GM21528 (cell line): ENCODE measurements around the gene S1PR3.

Source experiments
- ATAC-seq: cut with Tn5 transposase; IDR thresholded peaks from one replicate; pipeline ENCODE4 v1.9.1; 2021; ENCODE audit warnings: mild to moderate bottlenecking, moderate library complexity; ENCODE audit not compliant: unreplicated experiment, low FRiP score

S1PR3 gene

GRCh38 chr9:88966894-88967676 lies 24.2 kb upstream of the S1PR3 start:
- no peak for ATAC-seq

GRCh38 chr9:88968799-88969198 lies 22.5 kb upstream of the S1PR3 start:
- ATAC-seq = no peak

DNA sequence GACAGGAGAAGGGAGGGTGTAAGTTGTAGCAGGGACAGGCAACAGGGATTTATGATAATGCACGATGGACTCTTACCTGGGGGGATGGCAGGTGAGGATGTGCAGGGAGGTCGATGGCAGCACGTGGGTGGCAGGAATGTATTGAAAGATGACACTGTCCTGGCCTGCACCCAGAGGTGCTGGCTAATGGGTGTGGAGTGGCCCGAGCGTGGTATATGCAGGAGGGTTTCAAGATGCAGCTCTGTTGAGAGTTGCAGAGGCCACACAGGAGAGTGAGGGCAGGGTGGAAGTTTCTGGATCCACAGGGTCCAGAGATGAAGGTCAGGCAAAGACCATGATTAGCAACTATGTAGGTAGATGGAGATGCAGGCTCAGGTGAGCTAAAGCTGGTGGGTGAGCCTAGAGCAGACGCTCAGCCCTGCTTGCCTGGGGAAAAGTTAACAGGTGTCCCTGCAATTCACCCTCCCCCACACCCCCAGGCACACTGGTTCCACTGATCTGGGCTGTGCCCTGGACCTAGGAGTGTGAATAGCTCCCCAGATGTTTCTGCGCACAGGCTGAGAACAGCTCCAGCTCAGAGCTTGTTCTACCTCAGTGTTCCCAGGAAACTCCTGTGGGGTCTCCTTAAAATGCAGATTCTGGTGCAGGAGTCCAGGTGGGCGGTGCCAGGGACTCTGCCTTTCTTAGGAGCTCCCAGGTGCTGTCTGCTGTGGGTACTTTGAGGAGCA lies 21.5 kb upstream of the S1PR3 start:
- no peak for ATAC-seq

GRCh38 chr9:88971131-88971960 lies 19.9 kb upstream of the S1PR3 start:
- ATAC-seq = no peak

DNA sequence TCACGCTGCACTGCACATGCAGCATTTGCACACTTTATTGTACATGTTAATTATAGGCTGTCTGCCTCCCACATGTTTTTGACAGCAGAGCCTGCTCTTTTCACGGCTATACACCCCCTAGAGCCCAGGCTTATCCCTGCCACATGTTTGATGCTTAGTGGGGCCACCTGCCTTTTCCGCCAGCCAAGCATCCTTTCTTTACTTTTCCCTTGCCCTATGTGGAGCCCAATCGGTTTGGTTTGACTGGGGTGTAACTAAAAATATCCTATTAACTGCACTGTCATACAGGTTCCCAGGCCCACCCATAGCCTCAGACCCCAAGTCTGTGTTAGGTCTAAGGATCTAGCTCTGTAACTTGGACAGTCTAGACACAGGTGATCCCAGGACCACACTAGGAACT lies 18.9 kb upstream of the S1PR3 start:
- ATAC-seq = no peak

DNA sequence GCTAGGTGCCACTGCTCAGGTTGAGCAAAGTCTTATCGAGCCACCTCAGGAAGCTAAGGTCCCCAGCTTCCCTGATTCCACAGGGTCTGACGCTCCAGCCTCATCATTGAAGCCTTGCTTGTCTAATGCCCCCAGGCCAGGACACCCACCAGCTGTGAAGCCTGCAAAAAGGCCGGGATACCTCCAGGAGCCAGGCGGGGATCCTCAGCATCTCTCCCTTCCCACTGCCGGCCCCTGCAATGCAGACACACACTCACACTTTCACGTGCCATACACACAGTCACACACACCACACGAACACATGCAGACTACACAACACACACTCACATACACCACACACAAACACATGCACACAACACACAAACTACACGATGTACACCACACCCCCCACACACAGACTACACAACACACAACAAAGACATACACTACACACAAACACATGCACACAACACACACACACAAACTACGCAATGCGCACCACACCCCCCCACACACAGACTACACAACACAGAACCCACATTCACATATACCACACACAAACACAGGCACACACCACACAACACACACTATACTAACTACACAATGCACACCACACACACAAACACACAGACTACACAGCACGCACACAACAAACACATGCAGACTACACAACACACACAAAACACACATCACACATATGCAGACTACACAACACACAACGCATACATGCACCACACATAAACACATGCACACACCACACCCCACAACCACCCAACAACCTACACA lies 17.8 kb upstream of the S1PR3 start:
- no peak for ATAC-seq

DNA sequence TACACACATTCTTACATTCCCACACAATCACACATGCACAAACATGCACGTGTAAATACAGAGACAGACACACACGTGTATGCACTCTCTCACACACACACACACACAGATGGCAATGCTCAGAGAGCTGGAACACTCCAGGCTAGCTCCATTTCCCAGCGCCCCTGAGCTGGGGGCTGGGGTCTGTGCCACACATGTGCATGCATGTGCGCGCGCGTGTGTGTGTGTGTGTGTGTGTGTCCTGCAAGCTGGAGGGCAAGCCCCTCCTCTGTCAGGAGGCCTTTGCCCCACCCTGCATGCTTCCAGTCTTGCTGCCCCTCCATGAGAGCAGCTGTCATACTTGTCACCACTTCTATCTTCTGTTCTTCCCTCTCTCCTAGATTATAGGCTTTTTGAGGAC lies 16.6 kb upstream of the S1PR3 start:
- ATAC-seq = no peak

- no peak for ATAC-seq
Measured at GRCh38 chr9:88975966-88976889, 15.0 kb upstream of the S1PR3 start.

GRCh38 chr9:88976890-88977257 lies 14.4 kb upstream of the S1PR3 start:
- ATAC-seq = no peak

DNA sequence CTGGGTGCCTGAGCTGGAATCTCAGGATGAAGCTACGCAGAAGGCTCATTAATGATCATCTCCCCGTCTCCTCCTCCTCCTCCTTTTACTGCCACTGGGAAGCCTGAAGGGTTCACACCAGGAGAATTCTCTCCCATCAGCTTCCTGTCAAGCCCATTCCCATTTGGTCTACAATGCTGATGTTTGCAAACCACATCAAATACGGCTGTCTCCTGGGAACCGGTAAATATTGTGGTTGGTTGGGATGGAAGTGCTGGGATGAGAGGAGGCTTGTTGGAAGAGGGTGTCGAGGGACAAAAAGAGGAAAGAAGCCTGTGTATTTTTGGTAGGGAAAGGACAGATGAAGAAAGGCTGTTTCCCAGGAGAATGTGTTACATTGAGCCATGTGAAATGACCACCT lies 13.2 kb upstream of the S1PR3 start:
- ATAC-seq = no peak

DNA sequence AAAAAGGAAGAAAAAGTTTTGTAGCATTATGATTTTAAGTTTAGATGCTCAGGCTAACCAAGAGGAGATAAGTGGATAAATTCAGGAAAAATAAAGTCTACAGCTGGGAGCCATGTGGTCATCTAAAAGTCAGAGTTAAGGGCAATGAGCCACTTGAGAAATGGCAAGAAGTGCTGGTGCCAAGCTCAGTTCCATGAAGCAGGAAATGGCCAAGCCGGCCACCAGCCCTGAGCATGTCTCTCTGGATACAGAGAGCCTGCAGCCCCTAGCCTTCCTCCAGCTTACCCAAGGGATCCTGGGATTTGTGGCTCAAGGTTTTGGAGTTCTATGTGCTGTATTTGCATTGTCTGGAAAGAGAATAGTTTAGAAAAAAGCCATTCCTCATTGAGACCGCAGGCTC lies 12.2 kb upstream of the S1PR3 start:
- no peak for ATAC-seq

DNA sequence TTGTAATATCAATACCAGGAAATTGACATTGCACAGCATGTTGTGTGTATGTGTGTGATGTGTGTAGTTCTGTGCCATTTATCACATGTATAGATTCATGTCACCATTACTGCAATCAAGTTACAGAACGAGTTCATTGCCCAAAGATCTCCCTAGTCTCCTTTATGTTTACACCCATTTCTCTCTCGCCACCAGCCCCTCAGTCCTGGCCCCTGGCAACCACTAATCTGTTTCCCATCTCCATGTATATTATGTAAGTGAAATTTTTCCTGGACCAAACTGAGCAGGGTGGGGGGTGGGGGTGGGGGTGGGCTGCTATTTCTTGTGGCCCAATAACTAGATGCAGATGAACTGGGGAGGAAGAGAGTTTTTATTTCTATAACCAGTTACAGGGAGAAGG lies 11.5 kb upstream of the S1PR3 start:
- no peak for ATAC-seq

- ATAC-seq = no peak
Measured at GRCh38 chr9:88980740-88981203, 10.5 kb upstream of the S1PR3 start.

DNA sequence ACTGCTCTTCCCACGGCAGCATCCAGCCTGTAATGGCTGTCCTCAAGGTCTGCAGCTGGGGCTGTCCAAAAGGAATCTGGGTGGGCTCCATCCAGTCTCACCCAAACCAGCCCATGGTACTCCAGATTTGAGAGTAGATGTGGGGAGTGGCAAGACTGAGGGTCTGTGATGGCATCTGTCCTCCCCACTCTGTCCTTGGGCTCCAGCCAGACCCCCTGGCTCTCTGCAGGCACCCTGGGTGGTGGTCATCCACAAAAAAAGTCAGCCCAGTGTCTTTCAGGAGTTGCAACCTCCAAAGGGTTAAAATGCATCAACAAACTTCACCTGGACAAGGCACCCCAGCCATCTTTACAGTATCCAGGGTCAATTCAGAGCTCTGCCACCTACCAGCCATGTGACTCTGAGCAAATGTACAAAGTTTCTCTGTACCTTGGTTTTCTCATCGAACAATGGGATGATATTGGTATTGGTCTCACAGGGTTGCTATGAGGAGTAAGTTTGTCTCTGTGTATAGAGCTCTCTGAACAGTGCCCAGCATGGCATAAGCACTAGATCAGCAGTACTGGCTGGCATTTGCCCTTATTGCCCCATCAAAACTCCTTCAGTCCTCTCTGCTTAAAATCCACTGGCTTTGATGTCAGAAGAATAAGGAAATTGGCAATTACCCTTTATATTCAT lies 7.3 kb upstream of the S1PR3 start:
- ATAC-seq = no peak

- ATAC-seq = no peak
Measured at GRCh38 chr9:88984543-88984883, 6.8 kb upstream of the S1PR3 start.

- ATAC-seq = no peak
Measured at GRCh38 chr9:88985616-88986015, 5.7 kb upstream of the S1PR3 start.

- no peak for ATAC-seq
Measured at GRCh38 chr9:88986776-88987175, 4.5 kb upstream of the S1PR3 start.

DNA sequence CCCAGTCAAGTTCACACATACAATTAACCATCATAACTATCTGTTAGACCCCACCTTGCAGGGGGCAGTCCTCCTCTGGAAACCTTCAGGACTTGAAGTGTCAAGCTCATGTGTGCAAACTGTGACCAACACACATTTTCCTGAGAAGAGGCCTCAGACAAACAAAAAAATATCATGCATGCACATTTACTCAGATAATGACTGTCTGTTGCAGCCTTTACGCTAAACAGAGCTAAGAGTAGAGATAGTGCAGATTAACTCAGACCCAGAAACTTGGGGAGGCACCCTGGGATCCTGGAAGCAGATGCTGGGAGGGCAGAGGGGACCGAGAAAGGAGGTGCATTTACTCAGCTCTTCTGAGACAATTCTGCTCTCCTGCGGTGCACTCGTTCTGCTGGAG lies 3.6 kb upstream of the S1PR3 start:
- ATAC-seq = no peak
